Ectodermal cell (in vitro differentiated cells): ENCODE results near the gene RNF149.

Experiments
- H3K27ac ChIP-seq: 2 replicates; pipeline ENCODE4 v1.7.0; 2013; ENCODE audit warnings: mild to moderate bottlenecking, low read depth, low read length; ENCODE audit not compliant: insufficient read depth, poor library complexity, severe bottlenecking
- H3K27me3 ChIP-seq: 2 replicates; pipeline ENCODE4 v1.7.0; 2013; ENCODE audit warnings: mild to moderate bottlenecking, low read length; ENCODE audit not compliant: insufficient read depth, control insufficient read depth, poor library complexity, severe bottlenecking
- H3K36me3 ChIP-seq: one replicate; pipeline ENCODE4 v1.7.0; 2013; ENCODE audit warnings: low read length; ENCODE audit not compliant: control insufficient read depth, insufficient read depth
- H3K4me1 ChIP-seq: one replicate; pipeline ENCODE4 v1.7.0; 2013; ENCODE audit warnings: low read length; ENCODE audit not compliant: control insufficient read depth, insufficient read depth
- H3K4me3 ChIP-seq: 2 replicates; pipeline ENCODE4 v1.7.0; 2013; ENCODE audit warnings: low read depth, low read length, control low read depth; ENCODE audit not compliant: insufficient read depth
- H3K9me3 ChIP-seq: 2 replicates; pipeline ENCODE4 v1.7.0; 2013; ENCODE audit warnings: mild to moderate bottlenecking, low read length, moderate library complexity; ENCODE audit not compliant: control insufficient read depth
- WGBS, 2 experiments: methylation state at CpG; one replicate each; pipeline ENCODE4 v1.1.7; 2013; ENCODE audit warnings: missing lambda C conversion rate in 2 of 2; 5-methylcytosine and 5-hydroxymethylcytosine counted together

Gene RNF149

DNA sequence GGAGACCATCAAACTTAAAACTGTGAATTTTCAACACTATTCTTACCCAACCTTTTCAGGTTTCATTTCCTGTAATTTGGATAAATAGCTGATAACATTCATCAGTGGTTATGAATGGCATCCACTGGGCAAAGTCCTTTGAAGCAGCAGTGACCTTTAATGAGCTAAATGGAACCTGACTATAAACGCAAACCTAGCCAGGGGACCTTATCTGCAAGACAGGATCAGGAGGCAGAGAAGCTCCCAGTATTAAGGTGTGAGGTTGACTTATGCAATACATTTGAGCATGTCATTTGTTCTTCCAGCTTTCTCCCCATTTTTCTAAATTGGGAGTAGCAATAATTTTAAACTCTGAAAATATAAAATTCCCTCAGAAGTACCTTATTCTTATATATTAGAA, 40.4 kb upstream of the RNF149 start:
- H3K4me1 ChIP-seq = no peaks in the 10 kb centered on the region
- H3K27me3 ChIP-seq = no peaks in the 10 kb centered on the region
- H3K4me3 ChIP-seq = no peak overlapping the region
- H3K9me3 ChIP-seq = no peaks in the 10 kb centered on the region
- WGBS, 2 experiments = 90 to 95% methylated on average over 1 of the region's 1 CpG
- H3K27ac ChIP-seq = no peak overlapping the region
- no peaks in the 10 kb centered on the region for H3K36me3 ChIP-seq

DNA sequence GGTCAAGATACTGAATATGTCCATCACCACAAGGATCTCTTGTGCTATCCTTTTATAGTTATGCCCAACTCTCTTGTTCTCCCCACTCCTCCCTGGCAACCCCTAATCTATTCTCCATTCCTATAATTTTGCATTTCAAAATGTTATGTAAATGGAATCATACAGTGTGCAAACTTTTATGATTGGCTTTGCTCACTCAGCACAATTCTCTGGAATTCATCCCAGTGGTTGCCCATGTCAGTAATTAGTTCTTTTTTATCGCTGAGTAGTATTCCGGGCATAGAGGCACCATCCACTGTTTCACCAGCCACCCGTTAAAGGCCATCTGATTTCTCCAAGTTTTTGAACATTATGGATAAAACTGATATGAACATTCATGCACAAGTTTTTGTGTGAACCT, 38.4 kb upstream of the RNF149 start:
- Histone ChIP-seq H3K27ac (no peak overlapping the region), H3K4me1 (no peaks in the 10 kb centered on the region)
- WGBS, 2 experiments = 100% methylated on average over 3 of the region's 3 CpGs

GRCh38 chr2:101344137-101344536, 35.6 kb upstream of the RNF149 start:
- WGBS, 2 experiments = 74% methylated on average over 5 of the region's 5 CpGs
- H3K36me3 ChIP-seq = no peaks in the 10 kb centered on the region
- H3K9me3 ChIP-seq = no peaks in the 10 kb centered on the region
- H3K4me1 ChIP-seq = peaks cover 2% of the 10 kb centered on the region
- H3K27ac ChIP-seq = no peak overlapping the region
- H3K4me3 ChIP-seq = no peak overlapping the region
- H3K27me3 ChIP-seq = no peaks in the 10 kb centered on the region

More for the DNA sequence above, 38.4 kb upstream of the RNF149 start:
- H3K9me3 ChIP-seq = no peaks in the 10 kb centered on the region
- H3K27me3 ChIP-seq = no peaks in the 10 kb centered on the region
- H3K36me3 ChIP-seq = no peaks in the 10 kb centered on the region
- H3K4me3 ChIP-seq = no peak overlapping the region

- H3K27me3 ChIP-seq = no peaks in the 10 kb centered on the region
- peaks cover 3% of the 10 kb centered on the region for H3K4me1 ChIP-seq
- WGBS, 2 experiments = 92 to 93% methylated on average over 15 of the region's 15 CpGs
- H3K4me3 ChIP-seq = no peak overlapping the region
- H3K9me3 ChIP-seq = no peaks in the 10 kb centered on the region
- H3K27ac ChIP-seq = no peak overlapping the region
- no peaks in the 10 kb centered on the region for H3K36me3 ChIP-seq
Observed at GRCh38 chr2:101342625-101343008, 34.1 kb upstream of the RNF149 start.

- Histone ChIP-seq H3K27ac (no peak overlapping the region), H3K36me3 (no peaks in the 10 kb centered on the region), H3K4me1 (peaks cover 3% of the 10 kb centered on the region), H3K27me3 (no peaks in the 10 kb centered on the region), H3K9me3 (no peaks in the 10 kb centered on the region), H3K4me3 (no peak overlapping the region)
- WGBS, 2 experiments = 53 to 56% methylated on average over 21 of the region's 21 CpGs
Observed at GRCh38 chr2:101341901-101342624, 33.6 kb upstream of the RNF149 start.

DNA sequence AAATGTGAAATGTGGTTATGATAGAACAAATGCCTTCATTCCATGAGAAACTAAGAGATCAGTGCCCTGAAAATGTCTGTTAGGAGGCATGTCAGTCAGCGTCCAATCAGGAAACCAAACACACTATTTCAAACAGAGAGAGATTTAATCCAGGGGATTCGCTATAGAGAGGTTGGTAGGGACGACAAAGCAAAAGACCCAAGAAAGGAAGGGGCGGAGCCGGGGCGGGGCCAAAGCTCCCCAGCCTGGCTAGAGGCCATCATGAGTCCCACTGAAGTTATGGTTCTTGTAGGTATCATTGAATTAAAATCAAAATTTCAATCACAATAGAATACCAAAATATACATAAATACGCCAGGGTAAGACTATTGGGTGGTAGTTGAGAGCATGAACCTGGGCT, 32.9 kb upstream of the RNF149 start:
- no peaks in the 10 kb centered on the region for H3K36me3 ChIP-seq
- H3K9me3 ChIP-seq = no peaks in the 10 kb centered on the region
- peaks cover 3% of the 10 kb centered on the region for H3K4me1 ChIP-seq
- no peaks in the 10 kb centered on the region for H3K27me3 ChIP-seq
- no peak overlapping the region for H3K4me3 ChIP-seq
- no peak overlapping the region for H3K27ac ChIP-seq
- 91 to 95% methylated on average over 7 of the region's 7 CpGs for WGBS, 2 experiments

- Histone ChIP-seq H3K36me3 (no peaks in the 10 kb centered on the region), H3K4me1 (peaks cover 3% of the 10 kb centered on the region), H3K9me3 (no peaks in the 10 kb centered on the region), H3K4me3 (no peak overlapping the region), H3K27ac (no peak overlapping the region), H3K27me3 (no peaks in the 10 kb centered on the region)
- 95% methylated on average over 1 of the region's 1 CpG for WGBS, 2 experiments
Observed at GRCh38 chr2:101340141-101340551, 31.6 kb upstream of the RNF149 start.

- no peak overlapping the region for H3K4me3 ChIP-seq
- H3K27ac ChIP-seq = no peak overlapping the region
- H3K4me1 ChIP-seq = peaks cover 3% of the 10 kb centered on the region
- H3K9me3 ChIP-seq = no peaks in the 10 kb centered on the region
- WGBS, 2 experiments = 37% methylated on average over 3 of the region's 4 CpGs
- H3K36me3 ChIP-seq = no peaks in the 10 kb centered on the region
- no peaks in the 10 kb centered on the region for H3K27me3 ChIP-seq
Observed at GRCh38 chr2:101339266-101339880, 30.9 kb upstream of the RNF149 start.

DNA sequence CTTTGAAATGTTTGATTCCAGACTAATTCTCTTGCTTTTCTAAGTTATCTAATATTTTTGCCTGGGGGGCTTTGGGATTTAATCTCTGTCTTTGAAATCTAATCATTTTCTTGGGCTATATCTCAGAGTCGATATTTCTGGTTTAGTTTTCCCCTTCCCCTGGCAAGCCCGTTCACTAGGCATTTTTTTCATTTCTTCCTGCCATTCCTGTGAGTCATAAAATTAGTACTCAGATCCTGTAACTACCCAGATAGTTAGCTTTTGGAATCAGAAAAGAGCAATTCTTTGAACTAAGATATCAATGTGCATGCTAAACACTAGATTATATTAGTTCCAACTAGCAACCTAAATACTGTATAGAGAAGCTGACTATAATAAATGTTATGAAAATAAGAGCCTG, 29.4 kb upstream of the RNF149 start:
- H3K36me3 ChIP-seq = no peaks in the 10 kb centered on the region
- H3K9me3 ChIP-seq = no peaks in the 10 kb centered on the region
- H3K27me3 ChIP-seq = no peaks in the 10 kb centered on the region
- no peak overlapping the region for H3K4me3 ChIP-seq
- H3K27ac ChIP-seq = no peak overlapping the region
- 93 to 98% methylated on average over 2 of the region's 2 CpGs for WGBS, 2 experiments
- H3K4me1 ChIP-seq = peaks cover 3% of the 10 kb centered on the region

DNA sequence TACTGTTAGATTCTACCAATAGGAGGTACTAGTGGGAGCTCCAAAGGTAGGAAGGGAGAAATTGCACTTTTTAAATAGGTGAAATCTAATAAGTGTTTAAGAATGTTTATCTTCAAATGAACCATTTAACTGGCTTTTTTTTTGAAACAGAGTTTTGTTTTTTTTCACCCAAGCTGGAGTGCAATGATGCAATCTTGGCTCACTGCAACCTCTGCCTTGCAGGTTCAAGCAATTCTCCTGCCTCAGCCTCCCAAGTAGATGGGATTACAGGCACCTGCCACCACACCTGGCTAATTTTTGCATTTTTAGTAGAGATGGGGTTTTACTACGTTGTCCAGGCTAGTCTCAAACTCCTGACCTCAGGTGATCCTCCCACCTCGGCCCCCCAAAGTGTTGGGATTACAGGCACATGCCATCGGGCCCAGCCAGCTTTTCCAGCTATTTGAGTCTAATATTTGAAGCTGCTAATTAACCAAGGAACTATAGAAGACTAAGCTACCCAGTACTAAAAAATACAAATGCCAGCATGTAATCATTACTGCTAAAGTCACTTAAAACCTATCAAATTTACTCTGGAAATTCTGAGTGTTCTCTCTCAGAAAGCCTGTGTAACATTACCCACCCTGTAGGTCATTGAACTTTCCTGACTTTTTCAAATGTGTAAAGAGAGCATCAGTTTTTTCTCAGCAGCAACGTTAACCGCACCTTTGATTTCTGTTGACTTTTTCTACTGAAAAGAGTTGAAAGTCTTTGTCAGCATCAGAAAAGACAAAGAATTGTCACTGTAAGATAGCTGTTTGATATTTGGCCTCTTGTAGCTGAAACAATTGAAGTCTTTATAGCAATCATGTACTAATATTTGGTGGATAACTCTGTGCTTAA, 24.6 kb upstream of the RNF149 start:
- WGBS, 2 experiments = 71 to 73% methylated on average over 5 of the region's 5 CpGs
- Histone ChIP-seq H3K27me3 (no peaks in the 10 kb centered on the region), H3K36me3 (no peaks in the 10 kb centered on the region), H3K4me3 (no peak overlapping the region), H3K27ac (no peak overlapping the region), H3K9me3 (no peaks in the 10 kb centered on the region), H3K4me1 (peaks cover 12% of the 10 kb centered on the region)
